Activated naive CD4-positive, alpha-beta T cell treated with anti-CD3 and anti-CD28 coated beads, Interleukin-2, amount 50 U/mL, for 16 hours (primary cell): Measurements from ENCODE around the gene COL5A3.

Experiments used
- DNase-seq: peaks from one replicate; pipeline ENCODE4 v3.0.0-alpha.2; 2020

Gene COL5A3

DNA sequence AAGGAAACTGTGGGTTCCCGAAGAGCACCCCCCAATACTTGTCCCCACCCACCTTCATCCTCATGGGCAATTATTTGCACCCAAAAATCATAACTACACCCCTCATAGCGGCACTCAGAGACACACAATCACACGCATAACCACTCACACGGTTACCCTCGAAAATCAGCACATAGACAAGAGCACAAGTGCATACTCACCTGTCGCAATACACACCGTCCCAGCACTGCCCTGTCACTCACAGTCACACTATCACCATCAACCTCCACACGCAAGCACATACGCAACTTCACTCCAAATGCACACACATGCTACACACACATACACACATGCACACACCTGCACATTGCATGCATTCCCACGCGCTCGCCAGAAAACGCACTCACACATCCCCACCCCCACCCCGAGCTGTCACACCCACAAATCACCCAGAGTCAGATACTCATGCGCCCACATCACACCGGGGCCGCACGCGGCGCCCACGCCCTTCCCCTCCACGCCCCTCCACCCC is 535 bp downstream of the COL5A3 start:
- DNase-seq: no peak

DNA sequence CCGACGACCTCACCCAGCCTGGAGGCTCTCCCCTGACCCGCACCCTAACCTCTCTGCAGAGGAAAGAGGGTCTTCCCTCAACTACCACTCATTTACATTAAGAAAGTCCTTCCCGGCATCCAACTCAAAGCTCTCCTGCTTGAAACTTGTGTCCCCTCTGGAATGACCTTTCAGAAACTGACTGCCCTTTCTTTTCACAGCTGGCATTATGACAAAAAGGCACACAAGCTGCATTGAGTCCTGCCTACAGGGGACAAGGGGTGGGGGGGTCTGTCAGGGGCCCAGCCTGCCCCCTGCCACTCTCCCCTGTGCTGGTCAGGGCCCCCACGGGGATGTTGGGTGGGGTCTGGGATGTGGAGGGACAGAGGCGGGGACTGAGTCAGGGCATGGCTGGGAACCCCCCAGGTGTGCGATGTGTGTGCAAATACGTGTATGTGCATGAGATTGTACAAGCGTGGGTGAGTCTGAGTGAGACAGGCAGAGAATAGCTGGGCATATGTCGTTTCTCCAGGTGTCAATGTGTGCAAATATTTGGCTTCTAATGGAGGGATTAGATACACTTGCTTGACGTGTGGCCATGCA is 2.0 kb downstream of the COL5A3 start:
- no peak for DNase-seq

DNA sequence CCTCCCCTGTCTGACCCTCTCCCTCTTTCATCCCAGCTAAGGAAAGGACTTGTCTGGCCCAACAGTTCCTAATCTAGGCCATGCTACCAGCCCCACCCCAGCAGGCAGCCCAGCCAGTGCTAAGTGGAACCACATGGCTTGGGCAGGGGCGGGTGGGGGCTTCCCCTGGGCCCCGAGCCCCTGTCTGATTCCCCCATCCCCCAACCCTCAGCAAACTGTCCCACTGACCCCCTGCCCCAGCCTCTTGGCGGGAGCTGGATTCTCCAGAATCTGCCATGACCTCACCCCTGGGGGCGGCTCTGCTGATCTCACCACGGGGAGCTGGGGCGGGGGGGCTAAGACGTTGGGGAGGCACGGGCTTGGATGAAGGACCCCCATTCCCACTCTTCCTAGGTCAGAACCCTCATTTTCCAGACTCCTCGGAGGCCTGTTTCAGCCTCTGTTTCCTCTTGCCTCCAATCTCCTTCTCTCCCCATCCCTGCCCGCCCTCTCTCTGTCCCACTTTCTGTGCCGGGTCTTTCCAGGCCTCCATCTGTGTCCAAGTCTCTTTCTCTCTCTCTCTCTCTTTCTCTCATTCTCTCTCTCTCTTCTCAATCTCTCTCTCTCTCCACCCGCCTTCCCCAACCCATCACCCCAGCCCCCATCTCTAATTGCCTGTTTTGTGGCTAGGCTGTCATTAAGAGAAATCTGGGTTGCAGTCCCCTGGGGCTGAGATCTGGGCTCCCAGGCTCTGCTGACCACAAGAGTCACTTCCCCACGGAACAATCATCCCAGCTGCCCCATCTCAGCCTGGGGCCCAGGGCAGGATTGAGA is 2.7 kb downstream of the COL5A3 start:
- DNase-seq: no peak

DNA sequence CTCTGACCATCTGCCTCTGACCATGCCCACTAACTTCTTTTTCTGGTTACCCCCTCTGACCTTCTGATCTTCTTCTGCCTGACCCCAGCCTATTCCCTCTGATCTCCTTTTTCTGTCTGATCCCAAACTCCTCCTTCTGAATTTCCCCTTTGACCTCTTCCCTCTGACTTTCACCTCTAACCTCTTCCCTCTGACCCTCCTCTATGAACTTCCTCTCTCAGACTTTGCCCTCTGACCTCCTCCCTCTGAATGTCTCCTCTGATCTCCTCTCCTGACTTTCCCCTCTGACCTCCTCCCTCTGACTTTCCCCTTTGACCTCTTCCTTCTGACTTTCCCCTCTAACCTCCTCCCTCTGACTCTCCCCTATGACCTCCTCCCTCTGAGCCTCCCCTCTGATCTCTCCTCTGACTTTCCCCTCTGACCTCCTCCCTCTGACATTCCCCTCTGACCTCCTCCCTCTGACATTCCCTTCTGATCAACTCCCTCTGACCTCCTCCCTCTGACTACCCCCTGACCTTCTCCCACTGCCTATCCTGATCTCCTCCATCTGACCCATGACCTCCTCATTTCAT is 3.5 kb downstream of the COL5A3 start:
- DNase-seq: no peak

DNA sequence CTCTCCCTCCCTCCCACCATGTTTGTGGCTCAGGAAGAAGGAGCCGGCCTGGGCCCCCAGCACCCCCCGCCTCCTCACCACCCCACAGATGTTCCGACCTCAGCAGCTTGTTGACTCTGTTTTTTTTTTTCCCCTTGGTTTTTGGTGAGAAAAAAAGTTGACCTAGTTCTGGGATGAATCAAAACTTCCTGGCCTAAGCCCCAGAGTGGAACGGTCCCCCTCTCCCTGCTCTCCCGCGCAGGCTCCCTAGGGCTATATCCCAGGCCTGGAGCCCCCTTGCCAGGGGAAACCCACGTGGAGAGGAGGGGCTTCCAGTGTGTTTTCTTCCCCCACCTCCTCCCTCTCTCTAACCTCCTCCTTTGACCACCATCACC is 4.0 kb downstream of the COL5A3 start:
- no peak for DNase-seq

DNA sequence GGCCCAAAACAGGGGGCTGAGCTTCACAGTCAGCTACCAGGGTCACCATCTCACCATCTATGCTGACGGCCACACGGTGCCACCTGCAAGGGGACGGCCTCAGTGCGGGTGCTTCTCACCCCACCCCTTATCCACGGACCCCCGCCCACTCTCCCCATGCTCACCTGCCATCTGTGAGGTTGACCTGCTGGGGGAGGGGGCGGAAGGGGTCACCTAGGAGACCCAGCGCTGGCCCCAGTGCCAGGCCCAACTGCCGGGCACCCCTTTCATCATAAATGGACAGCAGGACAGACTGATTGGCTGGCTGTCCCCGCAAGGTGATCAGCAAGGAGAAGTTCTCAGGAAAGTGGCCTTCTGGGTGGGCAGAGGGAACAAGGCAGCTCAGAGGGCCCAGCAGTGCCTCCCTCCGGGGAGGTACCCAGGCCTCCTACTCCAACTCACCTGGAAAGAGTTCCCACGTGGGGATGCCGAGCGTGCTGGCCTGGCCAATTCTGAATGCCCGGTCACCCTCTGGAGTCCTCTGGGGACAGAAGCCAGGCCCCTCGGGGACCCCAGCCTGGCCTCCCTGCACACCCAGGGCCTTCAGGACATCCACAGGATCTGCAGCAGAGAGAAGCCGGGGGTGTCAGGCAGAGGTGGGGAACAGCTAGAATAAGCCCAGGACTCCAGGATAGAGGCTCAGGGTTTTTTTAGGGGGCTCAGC is 4.5 kb downstream of the COL5A3 start:
- DNase-seq: no peak

DNA sequence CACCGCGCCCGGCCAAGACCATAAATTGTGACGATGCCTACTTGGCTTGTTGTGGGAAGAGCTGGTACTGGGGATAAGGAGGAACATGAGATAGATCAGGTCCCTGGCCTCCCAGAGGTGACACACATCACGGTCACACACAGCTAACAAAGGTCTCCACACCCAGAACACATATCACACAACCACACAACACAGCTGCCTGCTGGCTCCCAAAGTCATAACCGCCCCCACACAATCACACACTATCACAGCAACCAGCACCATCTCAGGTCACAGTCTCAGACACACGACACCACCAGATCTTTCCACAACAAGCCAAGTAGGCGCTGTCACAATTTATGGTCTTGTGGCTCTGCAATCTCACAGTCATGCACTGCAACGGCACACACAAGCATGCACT is 5.7 kb downstream of the COL5A3 start:
- DNase-seq: no peak

DNA sequence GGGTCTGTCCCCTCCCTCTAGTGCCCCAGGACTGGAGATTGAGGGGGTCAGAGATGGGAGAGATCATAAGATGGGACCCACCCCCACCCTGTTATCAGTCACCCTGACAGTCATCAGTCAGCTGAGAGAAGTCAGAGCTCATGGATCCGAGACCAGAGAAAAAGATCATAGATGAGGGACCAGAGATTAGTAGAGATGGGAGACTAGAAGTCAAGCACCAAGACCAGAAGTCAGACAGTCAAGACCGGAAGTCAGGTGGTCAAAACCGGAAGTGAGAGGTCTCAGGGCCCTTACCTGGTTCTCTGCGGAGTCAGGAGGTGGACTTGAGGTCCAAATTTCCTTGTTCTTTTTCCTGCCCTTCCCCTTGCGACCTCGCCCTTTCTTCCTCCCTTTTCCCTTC is 7.0 kb downstream of the COL5A3 start:
- DNase-seq: no peak

DNA sequence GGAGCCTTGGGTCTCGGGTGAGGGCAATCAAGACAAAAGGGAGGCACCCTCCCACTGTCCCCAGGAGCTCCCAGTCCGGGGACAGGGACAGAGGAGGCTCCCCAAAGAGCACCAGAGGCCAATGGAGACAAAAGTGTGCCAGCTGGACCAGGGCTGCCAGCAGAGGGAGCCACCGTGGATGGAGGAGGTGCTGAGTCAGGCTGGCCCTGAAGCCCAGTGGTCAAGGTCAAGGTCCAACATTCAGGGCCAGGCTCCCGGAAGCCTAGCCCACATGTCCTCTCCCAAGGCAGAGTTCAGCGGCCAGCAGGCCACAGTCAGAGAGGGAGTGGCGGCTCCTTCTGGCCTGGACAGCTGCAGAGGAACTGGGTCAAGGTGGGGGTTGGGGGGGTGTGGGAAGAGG is 8.4 kb downstream of the COL5A3 start:
- DNase-seq: no peak

DNA sequence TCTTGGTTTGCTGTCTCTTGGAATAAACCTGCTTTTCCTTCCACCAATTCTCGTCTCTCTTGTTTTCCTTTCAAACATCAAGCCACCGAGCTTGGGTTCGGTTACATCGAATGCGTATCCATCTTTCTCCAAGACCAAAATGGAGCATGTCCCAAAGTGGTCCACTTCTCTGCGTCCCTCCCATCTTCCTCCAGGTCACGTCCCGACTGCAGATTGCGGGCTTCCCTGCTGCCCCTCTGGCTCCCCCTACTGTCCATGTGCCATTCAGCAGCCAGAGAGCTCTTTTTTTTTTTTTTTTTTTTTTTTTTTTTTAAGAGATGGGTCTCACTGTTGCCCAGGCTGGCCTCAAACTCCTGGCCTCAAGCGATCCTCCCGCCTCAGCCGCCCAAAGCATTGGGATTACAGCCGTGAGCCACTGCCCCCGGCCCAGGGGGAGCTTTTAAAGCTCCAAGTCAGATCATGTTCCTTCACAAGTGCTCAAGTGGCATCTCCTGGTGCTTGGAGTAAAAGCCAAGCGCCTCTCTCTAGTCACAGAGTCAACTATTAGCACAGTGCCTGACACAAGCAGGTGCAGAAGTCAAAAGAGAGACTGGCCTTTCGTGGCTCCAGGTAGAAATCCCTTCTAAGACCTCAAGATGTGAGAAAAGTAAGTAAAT is 10.0 kb downstream of the COL5A3 start:
- peak; percentile 67 for DNase-seq

DNA sequence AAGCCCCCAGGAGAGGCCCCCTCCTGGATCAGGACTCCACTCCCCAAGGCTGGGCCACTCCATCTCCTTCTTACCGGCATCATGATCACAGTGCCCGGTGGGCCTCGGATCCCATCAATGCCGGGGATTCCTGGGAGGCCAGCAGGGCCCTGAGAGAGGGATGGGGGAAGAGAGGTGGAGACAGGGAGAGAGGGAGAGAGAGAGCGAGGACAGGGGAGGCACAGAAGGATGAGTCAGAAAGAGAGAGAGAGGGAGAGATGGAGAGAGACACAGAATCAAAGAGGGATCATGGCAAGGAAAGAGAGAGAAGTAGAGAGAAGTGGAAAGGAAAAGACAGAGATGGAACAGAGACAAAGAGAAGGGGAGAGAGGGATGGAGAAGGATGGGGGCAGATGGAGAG is 13.8 kb downstream of the COL5A3 start:
- no peak for DNase-seq

DNA sequence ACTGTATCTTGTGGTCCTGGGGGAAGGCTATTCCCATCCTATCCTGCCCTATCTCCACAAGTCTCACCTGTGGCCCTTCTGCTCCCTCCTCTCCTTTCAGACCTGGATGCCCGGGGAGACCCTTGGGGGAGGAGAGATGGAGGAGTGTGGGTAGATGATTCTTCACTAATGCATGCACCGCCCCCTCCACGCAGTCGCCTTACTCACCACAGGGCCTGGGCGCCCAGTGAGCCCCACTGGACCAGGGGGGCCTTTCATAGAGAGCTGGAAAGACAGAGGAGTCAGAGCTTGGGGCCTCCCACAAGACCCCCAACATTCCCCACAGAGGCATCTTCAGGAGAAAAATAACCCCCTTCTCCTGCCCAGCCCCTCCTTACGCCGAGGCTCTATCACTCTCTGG is 14.3 kb downstream of the COL5A3 start:
- DNase-seq: no peak

DNA sequence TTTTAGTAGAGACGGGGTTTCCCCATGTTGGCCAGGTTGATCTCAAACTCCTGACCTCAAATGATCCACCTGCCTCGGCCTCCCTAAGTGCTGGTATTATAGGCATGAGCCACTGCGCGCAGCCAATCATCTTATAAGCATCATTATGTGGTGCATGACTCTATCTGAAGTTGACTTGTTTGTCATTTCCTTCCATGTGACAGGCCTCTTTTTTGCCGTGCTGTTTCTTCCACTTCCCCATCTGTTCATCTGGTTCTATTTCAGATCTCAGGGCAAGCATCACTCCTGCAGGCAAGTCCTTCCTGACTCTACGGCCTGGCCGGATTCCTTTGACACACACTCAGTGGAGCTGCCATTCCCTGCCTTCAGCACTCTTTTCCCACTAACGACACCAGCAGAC is 15.2 kb downstream of the COL5A3 start:
- no peak for DNase-seq

DNA sequence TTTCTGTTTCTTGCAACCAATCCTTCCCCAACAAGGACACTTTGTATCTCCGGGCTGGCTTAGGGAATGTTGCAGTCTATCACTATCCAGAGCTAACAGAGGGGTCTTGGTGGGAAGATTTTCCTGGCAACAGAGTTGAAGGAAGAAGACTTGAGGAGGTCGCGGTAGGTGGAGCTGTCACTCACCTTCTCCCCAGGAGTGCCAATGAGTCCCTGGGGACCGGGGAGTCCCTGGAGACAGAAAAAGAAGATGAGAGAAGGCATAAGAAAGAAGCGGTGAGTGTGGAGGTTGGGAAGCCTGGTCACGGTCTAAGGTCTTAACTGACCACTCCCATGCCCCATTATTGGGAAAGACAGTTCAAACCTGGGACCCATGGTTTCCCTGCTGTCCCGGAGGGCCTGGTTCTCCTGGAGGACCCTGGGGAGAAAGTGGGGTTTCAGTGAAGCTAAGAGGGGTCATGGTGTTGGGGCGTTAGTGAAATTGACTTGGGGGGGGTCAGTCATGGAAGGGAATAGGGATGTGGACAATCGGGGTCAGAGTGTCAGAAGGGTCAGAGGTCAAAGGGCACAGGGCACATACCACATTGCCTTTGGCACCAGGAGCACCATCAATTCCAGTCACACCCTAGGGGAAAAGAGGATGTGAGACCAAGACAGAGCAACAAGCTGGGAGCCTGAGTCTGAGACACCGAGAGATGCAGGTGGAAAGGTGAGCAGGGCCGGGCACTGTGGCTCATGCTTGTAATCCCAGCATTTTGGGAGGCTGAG is 18.7 kb downstream of the COL5A3 start:
- no peak for DNase-seq

DNA sequence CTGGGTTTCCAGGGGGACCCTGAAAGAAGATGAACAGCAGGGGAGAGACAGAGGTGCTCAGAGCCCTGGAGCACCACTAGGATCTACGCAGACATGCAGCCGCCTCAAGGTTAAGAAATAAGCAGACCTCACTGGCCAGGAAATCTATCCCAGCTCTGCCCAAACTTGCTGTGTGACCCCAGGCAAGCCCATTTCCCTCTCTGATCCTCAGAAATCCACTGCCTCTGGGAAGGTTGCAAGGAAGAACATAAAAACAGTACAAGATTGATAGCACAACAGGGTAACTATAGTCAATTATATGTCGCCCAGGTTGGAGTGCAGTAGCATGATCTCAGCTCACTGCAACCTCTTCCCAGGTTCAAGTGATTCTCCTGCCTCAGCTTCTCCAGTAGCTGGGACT is 20.8 kb downstream of the COL5A3 start:
- no peak for DNase-seq

DNA sequence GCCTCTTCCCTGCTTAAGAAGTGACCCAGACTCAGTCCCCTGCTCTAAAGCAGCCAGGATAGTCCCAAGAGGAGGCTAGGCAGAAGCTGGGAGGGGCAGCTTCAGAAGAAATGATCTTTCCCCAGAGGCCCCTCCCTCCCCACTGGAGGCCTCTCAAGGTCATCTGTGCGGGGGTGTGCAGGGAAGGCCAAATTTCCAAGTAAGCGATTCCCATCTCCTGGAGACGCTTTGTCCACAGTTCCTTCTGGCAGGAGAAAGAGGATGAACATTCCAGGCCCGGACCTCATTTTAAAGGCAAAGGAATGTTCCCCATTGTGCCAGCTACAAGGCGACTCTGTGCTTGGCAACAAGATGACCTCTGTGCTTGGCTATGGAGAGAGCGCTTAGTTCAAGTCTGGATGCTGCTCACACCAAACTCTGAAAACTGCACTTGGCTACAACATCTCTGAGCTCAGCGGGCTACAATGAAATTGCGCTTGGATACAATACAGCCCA is 23.5 kb downstream of the COL5A3 start:
- no peak for DNase-seq

DNA sequence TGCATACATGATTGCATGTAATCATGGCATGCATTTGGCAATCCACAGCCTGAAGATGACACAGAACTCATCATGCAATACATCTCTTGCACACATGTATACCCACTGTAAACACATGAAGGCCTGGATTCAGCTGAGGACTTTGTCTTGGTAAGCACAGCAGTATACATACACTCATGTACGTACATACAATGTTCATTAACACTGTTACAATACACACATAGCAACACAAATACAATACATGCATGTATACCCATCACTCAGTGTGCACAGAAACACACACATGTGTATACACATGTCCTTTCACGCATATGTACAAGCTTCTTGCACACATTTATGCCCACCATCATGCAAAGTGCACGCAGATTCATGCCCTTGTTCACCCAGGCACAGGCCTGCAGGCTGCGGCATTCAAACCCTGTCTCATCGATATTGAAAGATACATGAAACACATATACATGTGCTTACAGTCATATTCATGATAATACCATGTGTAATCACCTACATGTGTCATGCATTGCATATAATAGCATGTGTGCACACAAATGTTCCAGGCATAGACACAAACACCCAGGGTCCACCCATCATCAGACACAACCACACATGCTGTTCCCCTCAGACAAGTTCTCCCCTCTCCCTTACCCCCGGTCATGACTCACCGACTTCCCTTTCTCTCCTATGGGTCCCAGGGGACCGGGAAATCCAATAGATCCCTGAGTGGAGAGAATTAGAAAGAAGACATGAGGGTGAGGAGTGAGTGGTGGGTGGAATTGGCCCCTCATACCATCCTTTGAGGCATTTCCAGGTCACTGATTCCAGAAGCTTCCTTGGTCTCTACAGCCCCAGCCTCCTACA is 28.7 kb downstream of the COL5A3 start:
- no peak for DNase-seq

DNA sequence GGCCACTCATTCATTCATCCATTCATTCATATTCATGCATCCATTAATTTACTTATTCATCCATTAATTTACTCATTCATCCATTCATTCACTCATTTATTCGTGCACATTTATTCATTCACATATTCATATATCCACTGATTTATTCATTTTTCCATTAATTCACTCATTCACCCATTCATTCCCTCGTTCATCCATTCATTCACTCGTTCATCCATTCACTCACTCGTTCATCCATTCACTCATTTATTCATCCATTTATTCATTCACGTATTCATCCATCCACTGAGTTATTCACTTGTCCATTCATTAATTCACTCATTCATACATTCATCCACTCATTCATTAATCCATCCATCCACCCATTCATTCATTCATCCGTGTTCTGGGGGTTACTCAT is 38.2 kb downstream of the COL5A3 start:
- no peak for DNase-seq

DNA sequence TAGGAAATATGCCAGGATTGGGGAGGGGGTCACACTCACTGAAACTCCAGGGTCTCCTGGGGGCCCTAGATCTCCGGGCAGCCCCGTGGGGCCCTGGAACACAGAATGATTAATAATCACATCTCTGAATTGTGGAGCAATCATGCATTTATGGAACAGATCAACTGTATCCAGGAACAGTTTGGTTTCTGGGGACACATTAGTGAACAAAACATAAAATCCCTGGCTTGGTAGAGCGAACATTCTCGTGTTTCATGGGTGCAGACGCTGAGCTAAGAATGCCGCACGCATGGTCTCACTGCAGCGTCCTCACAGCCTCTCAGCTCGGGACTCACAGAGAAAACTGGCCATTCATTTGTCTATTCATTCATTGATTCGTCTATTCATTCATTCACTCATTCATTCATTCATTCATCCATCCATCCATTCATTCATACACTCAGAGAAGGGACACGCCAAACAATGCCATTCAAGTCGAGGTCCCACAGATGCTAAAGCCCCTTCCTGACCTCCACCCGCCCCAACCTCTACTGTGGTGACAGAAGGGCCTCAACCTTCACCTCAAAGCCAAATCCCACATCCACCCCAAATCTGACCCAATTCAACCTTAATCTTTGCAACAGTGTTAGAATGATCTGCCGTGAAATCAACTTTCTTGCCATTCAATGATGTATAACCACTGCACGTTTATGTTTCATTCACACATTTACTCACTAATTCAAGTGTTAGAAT is 39.0 kb downstream of the COL5A3 start:
- no peak for DNase-seq

DNA sequence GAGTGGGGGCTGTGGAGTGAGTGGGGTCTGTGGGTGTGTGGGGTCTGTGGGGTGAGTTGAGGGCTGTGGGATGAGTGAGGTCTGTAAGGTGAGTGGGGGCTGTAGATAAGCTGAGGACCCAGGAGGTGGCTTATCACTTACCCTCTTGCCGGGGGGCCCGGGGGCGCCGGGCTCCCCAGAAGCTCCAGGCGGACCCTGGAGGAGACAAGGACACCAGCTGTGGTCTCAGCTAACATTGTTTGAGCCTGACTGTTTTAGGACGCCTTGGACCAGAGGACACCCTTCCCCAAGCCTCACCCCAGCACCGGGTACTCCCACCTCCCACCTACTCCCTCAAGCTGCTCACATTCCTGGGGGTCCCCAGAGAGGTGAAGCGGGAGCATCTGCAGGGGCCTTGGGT is 39.8 kb downstream of the COL5A3 start:
- DNase-seq: no peak

DNA sequence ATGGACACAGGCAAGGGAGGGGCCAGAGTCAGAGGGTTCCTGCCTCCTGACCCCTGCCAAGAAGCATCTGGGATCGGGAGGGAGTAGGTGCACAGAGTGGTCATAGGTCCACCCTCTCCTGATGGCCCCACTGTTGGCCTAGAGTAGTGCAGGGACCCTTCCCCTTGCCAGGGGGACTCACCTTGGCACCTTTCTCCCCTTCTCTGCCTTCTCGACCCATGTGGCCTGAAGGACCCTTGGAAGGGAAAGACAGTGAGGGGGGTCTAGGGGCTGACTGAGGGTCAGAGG is 40.7 kb downstream of the COL5A3 start:
- no peak for DNase-seq
